COLO829 (cell line): ENCODE results near the gene INPP5B.
"Not testable (repeated sequence)": the region's sequence is repeated elsewhere in the genome, so short reads cannot be mapped to it uniquely, and the experiment has no call there.

Experiments
- DNase-seq: peaks from one replicate; pipeline ENCODE4 v3.0.0; 2012; ENCODE audit warnings: low spot score

Gene INPP5B

GRCh38 chr1:37947364-37947763, 511 bp upstream of the INPP5B start:
- no peak for DNase-seq

DNA sequence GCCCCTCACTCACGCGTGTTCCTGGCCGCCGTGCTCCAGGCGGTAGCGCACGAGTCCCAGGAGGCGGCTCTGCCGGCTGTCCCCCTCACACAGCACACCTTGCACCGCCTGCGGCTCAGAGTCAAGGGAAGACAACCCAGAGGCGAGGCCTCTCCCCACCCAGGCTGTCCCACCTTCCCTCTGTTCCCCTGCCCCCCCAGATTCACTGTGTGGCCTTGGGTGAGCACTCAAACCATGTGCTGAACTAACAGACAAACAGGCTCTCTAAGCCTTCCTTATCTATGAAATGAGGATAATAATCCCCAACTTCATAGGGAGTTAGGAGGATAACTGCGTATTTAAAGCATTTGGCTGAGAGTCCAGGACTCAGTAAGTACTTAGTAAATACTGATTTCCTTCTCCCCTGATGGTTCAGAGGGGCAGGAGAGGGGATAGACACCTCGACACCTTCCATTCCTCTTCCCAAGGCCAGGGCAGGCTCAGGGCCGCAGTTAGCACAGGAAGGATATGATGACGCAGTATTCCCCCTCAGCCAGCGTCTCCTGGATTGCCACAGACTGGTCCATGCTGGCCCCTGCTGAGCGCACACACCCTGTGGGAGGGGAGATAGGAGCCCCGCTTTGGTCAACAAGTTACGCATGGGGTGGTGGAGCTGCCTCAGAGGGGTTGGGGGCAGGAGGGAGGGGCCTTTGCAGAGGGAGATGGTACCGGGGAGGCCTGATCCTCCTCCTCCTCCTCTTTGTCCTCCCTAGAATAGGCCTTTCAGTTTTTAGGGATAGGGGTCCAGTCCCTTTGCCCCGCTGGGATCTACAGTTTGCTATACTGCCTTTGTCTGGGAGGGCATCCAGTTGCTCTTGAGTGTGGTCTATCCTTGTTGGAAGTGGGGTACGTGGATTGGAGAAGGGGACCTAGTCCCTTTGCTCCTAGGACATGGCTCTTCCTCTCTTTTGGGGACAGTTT, 830 bp downstream of the INPP5B start:
- no peak for DNase-seq

- DNase-seq, result no peak
These were observed 1.6 kb downstream of the INPP5B start for GRCh38 chr1:37945251-37945650.

GRCh38 chr1:37944816-37945215, 2.0 kb downstream of the INPP5B start:
- no peak for DNase-seq

DNA sequence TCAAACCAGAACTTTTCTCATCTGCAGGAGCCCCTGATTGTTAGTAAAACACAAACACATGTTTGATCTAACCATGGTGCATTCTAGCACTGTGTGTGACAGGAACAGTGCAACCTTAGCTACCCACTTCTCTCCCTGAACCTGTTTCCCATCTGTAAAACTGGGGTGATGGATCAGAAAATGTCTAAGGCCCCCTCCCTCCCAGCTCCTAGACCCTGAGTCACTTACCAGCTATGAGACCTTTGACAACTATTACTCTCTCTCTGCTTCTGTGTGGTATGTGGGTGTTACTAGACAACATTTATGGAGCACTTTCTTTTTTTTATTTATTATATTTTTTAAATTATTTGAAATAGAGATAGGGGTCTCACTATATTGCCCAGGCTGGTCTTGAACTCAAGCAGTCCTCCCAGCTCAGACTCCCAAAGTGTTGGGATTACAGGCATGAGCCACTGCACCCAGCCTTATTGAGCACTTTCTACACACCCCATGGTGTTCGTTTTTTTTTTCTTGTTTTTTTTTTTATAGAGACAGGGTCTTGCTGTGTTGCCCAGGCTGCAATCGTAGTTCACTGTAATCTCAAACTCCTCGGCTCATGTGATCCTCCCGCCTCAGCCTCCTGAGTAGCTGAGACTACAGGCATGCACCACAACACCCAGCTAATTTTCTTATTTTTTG, 2.6 kb downstream of the INPP5B start:
- no peak for DNase-seq

GRCh38 chr1:37940299-37940947, 6.4 kb downstream of the INPP5B start:
- DNase-seq, result no peak

DNA sequence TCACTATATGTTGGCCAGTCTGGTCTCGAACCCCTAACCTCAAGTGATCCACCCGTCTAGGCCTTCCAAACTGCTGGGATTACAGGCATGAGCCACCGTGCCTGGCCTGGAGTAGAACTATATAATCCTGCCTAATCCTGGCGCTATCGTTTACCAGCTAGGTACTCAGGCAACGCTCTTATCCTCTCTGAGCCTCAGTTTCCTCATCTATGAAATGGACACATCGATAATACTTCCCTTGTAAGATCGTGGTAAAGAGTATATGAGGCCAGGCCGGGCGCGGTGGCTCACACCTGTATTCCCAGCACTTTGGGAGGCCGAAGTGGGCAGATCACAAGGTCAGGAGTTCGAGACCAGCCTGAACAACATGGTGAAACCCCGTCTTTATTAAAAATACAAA, 10.1 kb downstream of the INPP5B start:
- not testable (repeated sequence) for DNase-seq

DNA sequence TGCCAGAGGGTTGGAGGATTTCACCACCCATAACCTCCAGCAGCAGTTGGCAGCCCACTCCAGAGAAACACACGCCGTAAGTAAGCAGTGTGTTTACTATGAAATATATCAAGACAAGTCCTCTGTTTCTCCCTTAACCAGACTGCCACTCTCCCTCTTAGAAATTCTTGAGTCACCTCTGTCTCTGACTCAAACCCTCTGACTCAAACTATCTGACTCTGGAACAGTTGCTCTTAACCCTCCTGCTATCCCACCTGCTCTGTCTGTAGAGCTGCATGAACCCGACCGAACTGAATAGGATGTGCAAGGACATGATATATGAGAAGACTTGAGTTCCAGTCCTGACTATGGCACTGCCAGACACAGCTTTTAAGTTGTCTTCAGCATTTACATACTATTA, 14.1 kb downstream of the INPP5B start:
- no peak for DNase-seq

DNA sequence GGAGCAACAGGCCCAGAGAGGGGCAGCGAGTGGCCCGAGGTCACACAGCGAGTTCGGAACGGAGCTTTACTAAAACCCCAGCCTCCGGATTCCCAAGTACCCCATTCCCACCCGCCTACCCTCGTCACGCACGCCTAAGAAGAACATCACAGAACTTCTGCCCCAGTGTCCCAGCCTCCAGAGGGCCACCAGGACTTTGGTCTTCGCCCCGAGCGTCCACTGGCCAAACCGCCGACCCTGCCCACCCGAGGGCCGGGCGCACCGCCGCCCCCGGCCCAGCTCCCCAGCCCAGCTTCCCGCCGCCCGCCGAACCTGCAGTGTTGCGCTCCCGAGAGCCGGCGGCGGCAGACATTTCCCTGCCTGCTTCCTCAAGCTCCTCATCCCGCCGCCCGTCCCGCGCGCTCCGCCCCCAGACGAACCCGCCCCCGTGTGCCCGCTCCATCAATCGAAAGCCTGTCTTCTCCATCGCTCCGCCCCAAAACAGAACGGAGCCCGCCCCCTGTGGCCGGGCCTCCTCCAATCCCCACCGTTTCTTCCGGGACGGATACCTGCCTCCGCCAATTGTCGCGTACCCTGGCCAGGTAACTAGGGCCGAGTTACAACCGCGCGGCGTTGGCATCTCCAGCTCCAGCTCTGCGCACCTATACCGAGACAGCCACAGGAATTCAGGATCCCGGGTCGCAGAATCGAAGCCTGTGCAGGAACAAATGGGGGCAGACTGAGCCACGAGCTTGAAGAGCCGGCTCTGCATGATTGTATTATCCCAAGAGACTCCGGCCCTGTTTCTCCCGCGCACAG, 15.3 kb downstream of the INPP5B start:
- peak; percentile 96 for DNase-seq

DNA sequence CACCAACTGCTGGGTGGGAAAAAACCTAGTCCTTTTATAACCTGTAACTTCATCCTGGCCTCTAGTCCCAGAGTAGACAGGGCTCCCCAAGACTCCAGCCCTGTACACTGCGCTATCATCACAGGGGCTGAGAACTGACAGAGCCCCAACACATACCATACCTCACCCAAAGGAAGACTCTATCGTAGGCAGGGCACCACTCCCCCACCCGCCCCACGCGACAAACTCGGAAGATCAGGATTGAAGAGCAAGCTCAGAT, 15.8 kb downstream of the INPP5B start:
- no peak for DNase-seq

GRCh38 chr1:37930246-37931101, 16.4 kb downstream of the INPP5B start:
- no peak for DNase-seq

GRCh38 chr1:37926038-37926924, 20.6 kb downstream of the INPP5B start:
- DNase-seq, result peak; percentile 26

DNA sequence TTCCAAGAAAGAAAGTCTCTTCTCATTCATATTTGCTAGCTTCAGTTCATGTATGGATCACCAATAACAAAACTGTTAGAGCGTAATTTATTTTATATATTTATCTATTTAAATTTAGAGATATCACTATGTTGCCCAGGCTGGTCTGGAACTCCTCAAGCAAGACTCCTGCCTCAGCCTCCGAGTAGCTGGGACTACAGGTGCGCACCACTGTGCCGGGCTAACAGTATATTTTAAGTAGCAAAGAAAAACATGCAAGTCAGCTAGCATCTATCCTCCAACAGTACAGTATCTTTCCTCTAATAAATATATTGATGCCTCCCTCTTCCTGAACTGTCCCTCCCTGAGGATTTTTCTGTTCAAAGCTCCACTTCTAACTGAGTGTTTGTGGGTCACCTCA, 21.5 kb downstream of the INPP5B start:
- no peak for DNase-seq

DNA sequence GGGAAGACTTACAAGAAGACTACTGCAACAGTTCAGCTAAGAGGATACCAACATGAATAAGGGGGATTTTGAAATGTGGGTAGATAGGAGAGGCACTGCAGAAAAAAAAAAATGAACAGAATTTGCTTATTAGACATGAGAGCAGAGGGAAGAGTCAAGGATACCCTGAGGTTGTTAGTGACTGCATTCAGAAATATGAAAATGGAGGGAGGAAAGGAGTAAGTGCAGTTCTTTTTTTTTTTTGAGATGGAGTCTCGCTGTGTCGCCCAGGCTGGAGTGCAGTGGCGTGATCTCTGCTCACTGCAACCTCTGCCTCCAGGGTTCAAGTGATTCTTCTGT, 23.3 kb downstream of the INPP5B start:
- DNase-seq, result no peak

DNA sequence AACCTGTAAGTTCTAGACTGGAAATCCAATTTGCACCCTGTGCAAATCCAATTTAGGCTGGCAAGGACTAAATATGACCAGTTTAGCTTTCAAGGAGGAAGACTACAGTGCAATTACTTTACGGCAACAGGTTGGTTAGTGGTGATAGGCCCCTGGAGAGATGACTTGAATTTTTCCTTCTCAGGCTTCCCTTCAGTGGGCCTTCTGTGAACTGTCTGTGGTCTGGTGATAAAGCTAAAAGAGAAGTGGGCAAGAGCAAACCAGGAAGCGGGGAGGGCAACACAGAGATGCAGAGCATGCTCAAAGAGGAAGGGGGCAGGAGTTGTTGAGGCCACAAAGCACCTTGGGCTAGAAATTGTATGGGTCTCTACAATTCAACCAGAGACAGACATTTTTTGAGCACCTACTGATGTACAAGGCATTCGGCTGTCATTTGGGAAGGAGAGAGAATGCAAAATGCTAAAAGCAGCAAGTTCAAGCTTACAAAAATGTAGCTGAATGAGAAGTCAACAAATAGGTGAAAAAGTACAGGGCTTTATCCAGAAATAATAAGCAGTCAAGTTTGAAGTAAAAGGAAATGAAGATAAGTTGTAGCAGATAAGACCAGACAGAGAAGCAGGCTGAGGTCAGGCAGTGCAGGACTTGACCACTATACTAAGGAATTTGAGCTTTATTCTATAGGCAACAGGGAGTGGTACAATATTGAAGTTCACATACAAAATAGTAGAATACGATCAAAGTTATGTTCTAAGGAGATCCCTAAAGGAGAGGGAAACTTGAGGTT, 23.9 kb downstream of the INPP5B start:
- no peak for DNase-seq

DNA sequence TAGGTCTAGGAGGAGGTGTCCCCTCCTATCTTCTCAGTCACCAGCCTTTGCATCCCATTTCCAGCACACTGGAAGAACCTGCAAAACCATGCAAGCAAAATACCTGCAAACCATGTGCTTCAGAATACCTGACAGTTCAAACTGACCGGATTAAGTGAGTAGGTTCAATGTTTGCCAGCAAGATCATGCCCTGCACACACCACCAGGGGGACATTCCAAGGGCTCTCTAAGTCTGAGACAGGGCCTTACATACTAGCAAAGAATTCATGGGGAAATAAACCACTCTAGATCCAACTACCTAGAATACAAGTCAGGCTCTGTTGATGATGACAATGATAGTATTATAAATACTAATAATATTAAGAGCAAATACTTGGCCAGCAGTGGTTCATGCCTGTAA, 27.6 kb downstream of the INPP5B start:
- DNase-seq, result peak; percentile 2

GRCh38 chr1:37915476-37916093, 31.3 kb downstream of the INPP5B start:
- DNase-seq, result no peak

GRCh38 chr1:37914719-37915475, 32.0 kb downstream of the INPP5B start:
- no peak for DNase-seq
